ENCODE results near the gene OR2S2. TPM values are rescaled to one million over a fixed set of nuclear protein-coding genes. Genes with fewer than 3 reads are reported as not detected.

The OR2S2 gene
- total and polyA plus RNA-seq, 2 of the 8 experiments (the other 6 are each of a cell fraction or from before 2014, with no cell fraction given): not detected

DNA sequence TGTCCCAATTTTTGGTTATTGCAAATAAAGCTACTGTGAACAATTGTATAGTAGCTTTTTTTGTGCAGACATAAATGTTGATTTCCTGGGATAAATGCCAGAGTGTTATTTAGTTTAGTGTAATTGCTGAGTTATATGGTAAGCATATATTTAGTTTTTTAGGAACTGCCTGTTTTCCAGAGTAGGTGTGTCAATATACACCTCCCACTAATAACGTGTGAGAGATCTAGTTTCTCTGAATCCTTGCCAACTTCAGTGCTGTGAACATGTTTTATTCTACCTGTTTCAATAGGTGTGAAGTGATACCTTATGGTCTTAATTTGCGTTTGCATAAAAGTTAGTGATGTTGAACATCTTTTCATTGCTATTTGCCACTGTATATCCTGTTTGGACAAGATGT, 9.1 kb upstream of the OR2S2 start:
- no peaks in the 10 kb centered on the region for H3K79me2 ChIP-seq (ENCODE audit: control insufficient read depth in 1 of 2, insufficient read depth in 2 of 2, low read length in 2 of 2)
- CTCF ChIA-PET (ENCODE audit: partially characterized antibody): interaction anchor here (1.0 kb wide), 1 partner anchor 41 kb away, joined by 8 read pairs; no protein-coding TSS in a partner anchor
- no peak overlapping the region for H3K4me3 ChIP-seq (ENCODE audit: extremely low read depth in 1 of 4, insufficient read depth in 2 of 4, low read depth in 3 of 4, low read length in 4 of 4)
- no peak overlapping the region for H3K27ac ChIP-seq (ENCODE audit: low read depth, low read length)
- no peak overlapping the region for H3K56ac ChIP-seq (replicated peaks; ENCODE audit: insufficient read length, low read depth, low read length)
- H3K4me2 ChIP-seq (ENCODE audit: insufficient read depth in 1 of 2, low read depth in 2 of 2, low read length in 2 of 2): no peak overlapping the region
- no peak overlapping the region for H2BK15ac ChIP-seq (ENCODE audit: low read length)
- no peak overlapping the region for H4K91ac ChIP-seq (replicated peaks; ENCODE audit: insufficient read length, low read length)
- no peak overlapping the region for H2AK5ac ChIP-seq (ENCODE audit: low read depth, low read length)
- H3K18ac ChIP-seq (ENCODE audit: extremely low read depth, low read length): no peak overlapping the region
- H3K27me3 ChIP-seq (replicated peaks in 1 of 4; ENCODE audit: control insufficient read depth in 3 of 4, extremely low read depth in 1 of 4, insufficient read depth in 3 of 4, low read length in 3 of 4): peaks cover 0 to 2% (median 0%) of the 10 kb centered on the region in 4 experiments; a peak in 2 of 7 replicates
- no peak overlapping the region for H2BK5ac ChIP-seq (ENCODE audit: low read depth, low read length)
- no peaks in the 10 kb centered on the region for H3K36me3 ChIP-seq (ENCODE audit: control insufficient read depth in 2 of 4, insufficient read depth in 4 of 4, low read length in 3 of 4)
- no peaks in the 10 kb centered on the region; the same call in 1 of the 2 replicates for H3K23me2 ChIP-seq (ENCODE audit: low read depth, low read length)
- H3K79me1 ChIP-seq (ENCODE audit: low read depth, low read length): no peaks in the 10 kb centered on the region
- no peak overlapping the region for H2BK120ac ChIP-seq (replicated peaks; ENCODE audit: low read depth, low read length)
- no peak overlapping the region for H4K5ac ChIP-seq (ENCODE audit: insufficient read length, low read depth, low read length)
- H3K4me1 ChIP-seq (replicated peaks in 1 of 4; ENCODE audit: control insufficient read depth in 3 of 4, insufficient read depth in 4 of 4, low read length in 3 of 4): peaks cover 0 to under 1% (median 0%) of the 10 kb centered on the region in 4 experiments; a peak in 2 of 7 replicates
- no peaks in the 10 kb centered on the region for H3K9me3 ChIP-seq (ENCODE audit: insufficient read depth in 2 of 2, low read depth in 1 of 2, low read length in 1 of 2)
- no peak overlapping the region for H2BK12ac ChIP-seq (ENCODE audit: low read depth, low read length)
- H3K23ac ChIP-seq (ENCODE audit: insufficient read length): no peak overlapping the region
- H3K4ac ChIP-seq (replicated peaks; ENCODE audit: insufficient read length, low read depth, low read length): no peak overlapping the region
- no peak overlapping the region for H3K14ac ChIP-seq (ENCODE audit: insufficient read length)
- no peak overlapping the region for H3K9ac ChIP-seq (replicated peaks in 1 of 4; ENCODE audit: extremely low read depth in 1 of 4, low read depth in 3 of 4, low read length in 3 of 4)
- POLR2A ChIA-PET (ENCODE audit: partially characterized antibody): no interaction called here
- H2AFZ ChIP-seq (ENCODE audit: low read length): no peak overlapping the region
- FAIRE-seq: no peak
- no peak for DNase-seq (ENCODE audit: low read depth in 1 of 2, low spot score in 2 of 2)
- no peak overlapping the region for H4K8ac ChIP-seq (ENCODE audit: extremely low read depth, insufficient read depth, low read length)
- no peaks in the 10 kb centered on the region for H4K20me1 ChIP-seq (replicated peaks in 1 of 2; ENCODE audit: control insufficient read depth in 1 of 2, insufficient read depth in 2 of 2, low read length in 2 of 2)
- 66% methylated on average over 2 of the region's 2 CpGs; no CpG with 5 or more reads in 1 of the 2 experiments for WGBS, 2 experiments (ENCODE audit: extremely low coverage in 1 of 2, insufficient coverage in 1 of 2, insufficient read length in 1 of 2, insufficient replicate concordance in 2 of 2, low coverage in 1 of 2, low lambda C conversion rate in 2 of 2, missing lambda C conversion rate in 1 of 2)
- H2BK20ac ChIP-seq (ENCODE audit: low read length): no peak overlapping the region
- TF ChIP-seq, protein P1, sequence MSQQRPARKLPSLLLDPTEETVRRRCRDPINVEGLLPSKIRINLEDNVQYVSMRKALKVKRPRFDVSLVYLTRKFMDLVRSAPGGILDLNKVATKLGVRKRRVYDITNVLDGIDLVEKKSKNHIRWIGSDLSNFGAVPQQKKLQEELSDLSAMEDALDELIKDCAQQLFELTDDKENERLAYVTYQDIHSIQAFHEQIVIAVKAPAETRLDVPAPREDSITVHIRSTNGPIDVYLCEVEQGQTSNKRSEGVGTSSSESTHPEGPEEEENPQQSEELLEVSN (IDR thresholded peaks at IDR 0.05): no peak

Measured in H1 (cell line).